T1000 (cell line): ENCODE data around the gene PCDH9.
"Not testable (repeated sequence)": the region's sequence is repeated elsewhere in the genome, so short reads cannot be mapped to it uniquely, and the experiment has no call there.

Source experiments
- DNase-seq: peaks from one replicate; lab custom pipeline; 2025; ENCODE audit warnings: mixed read lengths; lab: John Stamatoyannopoulos, UW

The PCDH9 gene

GRCh38 chr13:67123165-67123564 lies 107.0 kb downstream of the PCDH9 start:
- DNase-seq, result no peak

GRCh38 chr13:67122251-67122650 lies 107.9 kb downstream of the PCDH9 start:
- no peak for DNase-seq

GRCh38 chr13:67120872-67121531 lies 109.1 kb downstream of the PCDH9 start:
- no peak for DNase-seq

- no peak for DNase-seq
Observed at GRCh38 chr13:67119481-67119894, 110.6 kb downstream of the PCDH9 start.

- no peak for DNase-seq
Observed at GRCh38 chr13:67118277-67118676, 111.9 kb downstream of the PCDH9 start.

GRCh38 chr13:67117010-67117550 lies 113.1 kb downstream of the PCDH9 start:
- no peak for DNase-seq

- no peak for DNase-seq
Observed at GRCh38 chr13:67107979-67108378, 122.2 kb downstream of the PCDH9 start.

- no peak for DNase-seq
Observed at GRCh38 chr13:67106502-67107057, 123.6 kb downstream of the PCDH9 start.

- DNase-seq, result no peak
Observed at GRCh38 chr13:67101730-67102467, 128.2 kb downstream of the PCDH9 start.

- DNase-seq, result no peak
Observed at GRCh38 chr13:67100730-67101129, 129.4 kb downstream of the PCDH9 start.

- no peak for DNase-seq
Observed at GRCh38 chr13:67099494-67099893, 130.6 kb downstream of the PCDH9 start.

GRCh38 chr13:67097892-67098452 lies 132.2 kb downstream of the PCDH9 start:
- no peak for DNase-seq

- DNase-seq, result not testable (repeated sequence)
Observed at GRCh38 chr13:67096893-67097292, 133.2 kb downstream of the PCDH9 start.

GRCh38 chr13:67096418-67096817 lies 133.7 kb downstream of the PCDH9 start:
- DNase-seq, result no peak

GRCh38 chr13:67095621-67096020 lies 134.5 kb downstream of the PCDH9 start:
- DNase-seq, result no peak

- DNase-seq, result no peak
Observed at GRCh38 chr13:67094952-67095351, 135.2 kb downstream of the PCDH9 start.

- no peak for DNase-seq
Observed at GRCh38 chr13:67094078-67094477, 136.1 kb downstream of the PCDH9 start.

- no peak for DNase-seq
Observed at GRCh38 chr13:67091603-67092002, 138.5 kb downstream of the PCDH9 start.

- DNase-seq, result no peak
Observed at GRCh38 chr13:67090856-67091255, 139.3 kb downstream of the PCDH9 start.

GRCh38 chr13:67087527-67087926 lies 142.6 kb downstream of the PCDH9 start:
- DNase-seq, result no peak

- no peak for DNase-seq
Observed at GRCh38 chr13:67086260-67086659, 143.9 kb downstream of the PCDH9 start.

- DNase-seq, result no peak
Observed at GRCh38 chr13:67084066-67084465, 146.1 kb downstream of the PCDH9 start.

- DNase-seq, result no peak
Observed at GRCh38 chr13:67083519-67083918, 146.6 kb downstream of the PCDH9 start.
